ENCODE results near the gene EFR3B.

EFR3B gene

DNA sequence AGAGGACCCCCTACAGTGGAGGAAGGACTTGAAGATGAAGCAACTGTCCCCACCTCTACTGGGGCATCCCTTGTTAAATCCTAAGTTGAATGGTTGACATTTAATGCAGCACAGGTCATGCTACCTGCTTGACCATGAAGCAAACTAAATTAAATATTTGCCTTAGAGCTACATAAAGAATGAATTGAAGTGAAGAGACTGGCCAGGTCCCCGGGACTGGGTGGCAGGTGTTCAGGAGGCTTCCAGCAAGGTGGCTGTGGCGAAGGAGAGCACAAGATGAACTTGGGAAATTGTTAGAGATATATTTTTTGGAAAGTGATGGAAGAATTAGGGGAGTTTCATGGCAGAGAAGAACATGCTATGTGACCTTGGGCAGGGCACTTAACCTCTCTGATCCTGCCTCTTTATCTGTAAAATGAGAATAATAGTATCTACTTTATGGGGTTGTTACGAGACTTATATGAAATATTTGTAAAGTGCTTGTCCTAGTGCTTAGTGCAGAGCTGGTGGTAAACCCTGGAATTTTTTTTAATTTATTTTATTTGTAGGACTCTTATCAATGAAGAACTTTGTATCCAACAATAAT lies 37.3 kb downstream of the EFR3B start:
- H3K27ac ChIP-seq (ENCODE audit: low read depth, low read length): no peak overlapping the region
- no peaks in the 10 kb centered on the region for H3K9me2 ChIP-seq (replicated peaks; ENCODE audit: control insufficient read depth, low read length)
- H4K20me1 ChIP-seq (ENCODE audit: control insufficient read depth, insufficient read depth, low read depth, low read length): no peaks in the 10 kb centered on the region
- no peak for TF ChIP-seq EZH2phosphoT487 (IDR thresholded peaks at IDR 0.05; ENCODE audit: borderline replicate concordance, low read length)
- TF ChIP-seq, protein P1, sequence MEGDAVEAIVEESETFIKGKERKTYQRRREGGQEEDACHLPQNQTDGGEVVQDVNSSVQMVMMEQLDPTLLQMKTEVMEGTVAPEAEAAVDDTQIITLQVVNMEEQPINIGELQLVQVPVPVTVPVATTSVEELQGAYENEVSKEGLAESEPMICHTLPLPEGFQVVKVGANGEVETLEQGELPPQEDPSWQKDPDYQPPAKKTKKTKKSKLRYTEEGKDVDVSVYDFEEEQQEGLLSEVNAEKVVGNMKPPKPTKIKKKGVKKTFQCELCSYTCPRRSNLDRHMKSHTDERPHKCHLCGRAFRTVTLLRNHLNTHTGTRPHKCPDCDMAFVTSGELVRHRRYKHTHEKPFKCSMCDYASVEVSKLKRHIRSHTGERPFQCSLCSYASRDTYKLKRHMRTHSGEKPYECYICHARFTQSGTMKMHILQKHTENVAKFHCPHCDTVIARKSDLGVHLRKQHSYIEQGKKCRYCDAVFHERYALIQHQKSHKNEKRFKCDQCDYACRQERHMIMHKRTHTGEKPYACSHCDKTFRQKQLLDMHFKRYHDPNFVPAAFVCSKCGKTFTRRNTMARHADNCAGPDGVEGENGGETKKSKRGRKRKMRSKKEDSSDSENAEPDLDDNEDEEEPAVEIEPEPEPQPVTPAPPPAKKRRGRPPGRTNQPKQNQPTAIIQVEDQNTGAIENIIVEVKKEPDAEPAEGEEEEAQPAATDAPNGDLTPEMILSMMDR (IDR thresholded peaks at IDR 0.05; ENCODE audit: low read depth, low read length, poor library complexity, severe bottlenecking): no peak
- H3K4me1 ChIP-seq (ENCODE audit: control insufficient read depth, low read length): peaks cover 10% of the 10 kb centered on the region
- no peaks in the 10 kb centered on the region for H3F3A ChIP-seq (ENCODE audit: control insufficient read depth, insufficient read depth)
- H3K79me2 ChIP-seq (ENCODE audit: control insufficient read depth, low read length): no peaks in the 10 kb centered on the region
- H3K9me3 ChIP-seq (ENCODE audit: control insufficient read depth, insufficient read depth, low read length): no peaks in the 10 kb centered on the region
- H3K4me3 ChIP-seq (ENCODE audit: low read length): no peak overlapping the region
- H3K27me3 ChIP-seq (ENCODE audit: control insufficient read depth, low read length): peaks cover 30% of the 10 kb centered on the region
- H3K36me3 ChIP-seq (ENCODE audit: control insufficient read depth, low read length): no peaks in the 10 kb centered on the region
- no peak overlapping the region for H3K4me2 ChIP-seq (ENCODE audit: low read length)

DNA sequence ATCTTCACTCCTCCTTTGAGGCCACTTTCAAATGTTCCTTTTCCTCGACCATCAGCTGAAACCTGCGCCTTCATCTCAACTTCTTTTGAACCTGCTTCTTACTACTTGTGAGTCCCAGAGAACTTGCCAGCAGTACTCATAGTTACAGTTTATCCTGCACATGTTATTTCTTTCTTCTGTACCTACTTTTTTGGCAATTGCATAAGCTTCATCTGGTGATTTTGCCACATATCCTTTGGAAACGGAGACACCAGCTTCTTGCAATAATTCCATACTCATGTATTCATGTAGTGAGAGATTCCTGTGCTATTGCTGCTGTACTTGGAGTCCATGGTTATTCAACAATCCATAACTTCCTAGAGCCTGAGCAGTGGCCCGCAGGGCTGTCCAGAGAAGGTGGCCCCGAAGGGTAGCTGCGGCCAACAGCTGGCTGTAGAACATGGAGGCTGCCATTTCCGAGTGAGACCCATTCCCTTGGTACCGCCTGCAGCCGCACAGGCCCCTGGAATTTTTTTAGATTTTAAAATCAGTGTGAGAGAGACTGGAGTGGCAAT lies 39.4 kb downstream of the EFR3B start:
- no peak for TF ChIP-seq EZH2phosphoT487 (IDR thresholded peaks at IDR 0.05; ENCODE audit: borderline replicate concordance, low read length)
- TF ChIP-seq, protein P1 (IDR thresholded peaks at IDR 0.05; ENCODE audit: low read depth, low read length, poor library complexity, severe bottlenecking): no peak
- no peaks in the 10 kb centered on the region for H3K9me2 ChIP-seq (replicated peaks; ENCODE audit: control insufficient read depth, low read length)
- H4K20me1 ChIP-seq (ENCODE audit: control insufficient read depth, insufficient read depth, low read depth, low read length): no peaks in the 10 kb centered on the region
- H3K4me2 ChIP-seq (ENCODE audit: low read length): no peak overlapping the region
- H3F3A ChIP-seq (ENCODE audit: control insufficient read depth, insufficient read depth): no peaks in the 10 kb centered on the region
- no peaks in the 10 kb centered on the region for H3K36me3 ChIP-seq (ENCODE audit: control insufficient read depth, low read length)
- no peaks in the 10 kb centered on the region for H3K9me3 ChIP-seq (ENCODE audit: control insufficient read depth, insufficient read depth, low read length)
- H3K4me1 ChIP-seq (ENCODE audit: control insufficient read depth, low read length): no peaks in the 10 kb centered on the region
- no peak overlapping the region for H3K27ac ChIP-seq (ENCODE audit: low read depth, low read length)
- H3K79me2 ChIP-seq (ENCODE audit: control insufficient read depth, low read length): no peaks in the 10 kb centered on the region
- H3K4me3 ChIP-seq (ENCODE audit: low read length): no peak overlapping the region
- H3K27me3 ChIP-seq (ENCODE audit: control insufficient read depth, low read length): peaks cover 30% of the 10 kb centered on the region

- Histone ChIP-seq H3K4me2 (ENCODE audit: low read length) (no peak overlapping the region), H3K79me2 (ENCODE audit: control insufficient read depth, low read length) (no peaks in the 10 kb centered on the region), H3K9me2 (replicated peaks; ENCODE audit: control insufficient read depth, low read length) (no peaks in the 10 kb centered on the region), H3K4me1 (ENCODE audit: control insufficient read depth, low read length) (no peaks in the 10 kb centered on the region), H3K9me3 (ENCODE audit: control insufficient read depth, insufficient read depth, low read length) (no peaks in the 10 kb centered on the region), H3K27ac (ENCODE audit: low read depth, low read length) (no peak overlapping the region), H4K20me1 (ENCODE audit: control insufficient read depth, insufficient read depth, low read depth, low read length) (no peaks in the 10 kb centered on the region), H3K36me3 (ENCODE audit: control insufficient read depth, low read length) (no peaks in the 10 kb centered on the region), H3F3A (ENCODE audit: control insufficient read depth, insufficient read depth) (no peaks in the 10 kb centered on the region), H3K4me3 (ENCODE audit: low read length) (no peak overlapping the region), H3K27me3 (ENCODE audit: control insufficient read depth, low read length) (peaks cover 24% of the 10 kb centered on the region)
- TF ChIP-seq, protein P1 (IDR thresholded peaks at IDR 0.05; ENCODE audit: low read depth, low read length, poor library complexity, severe bottlenecking): no peak
- no peak for TF ChIP-seq EZH2phosphoT487 (IDR thresholded peaks at IDR 0.05; ENCODE audit: borderline replicate concordance, low read length)
Observed at GRCh38 chr2:25082002-25082622, 40.2 kb downstream of the EFR3B start.
